GM19025 (cell line): ENCODE measurements around the gene VAMP4.

Source experiments
- ATAC-seq: cut with Tn5 transposase; IDR thresholded peaks from one replicate; pipeline ENCODE4 v1.9.1; 2021; ENCODE audit warnings: mild to moderate bottlenecking, low read depth, moderate library complexity; ENCODE audit not compliant: unreplicated experiment

The VAMP4 gene

GRCh38 chr1:171741872-171742576 is at the start of gene VAMP4:
Gene VAMP4, minus strand, starts transcription at chr1:171742065. Its CDS starts 3,651 bp downstream, at chr1:171738414.
- ATAC-seq = peak; percentile 88

GRCh38 chr1:171790318-171790717 is 48.5 kb upstream of the VAMP4 start:
- ATAC-seq = no peak

GRCh38 chr1:171788696-171789095 is 46.8 kb upstream of the VAMP4 start:
- ATAC-seq = no peak

GRCh38 chr1:171787686-171788480 is 46.0 kb upstream of the VAMP4 start:
- no peak for ATAC-seq

- ATAC-seq = no peak
These were observed 44.7 kb upstream of the VAMP4 start for GRCh38 chr1:171786534-171786933.

- no peak for ATAC-seq
These were observed 43.9 kb upstream of the VAMP4 start for GRCh38 chr1:171785766-171786165.

- ATAC-seq = no peak
These were observed 42.9 kb upstream of the VAMP4 start for GRCh38 chr1:171784784-171785183.

- ATAC-seq = no peak
These were observed 42.1 kb upstream of the VAMP4 start for GRCh38 chr1:171783816-171784530.

- peak; percentile 99 for ATAC-seq
These were observed 39.5 kb upstream of the VAMP4 start, which contains the start of gene METTL13 for GRCh38 chr1:171781176-171781875. Gene METTL13, plus strand, starts transcription at chr1:171781660. Its CDS starts 308 bp downstream, at chr1:171781968.

- ATAC-seq = no peak
These were observed 38.8 kb upstream of the VAMP4 start for GRCh38 chr1:171780583-171781175.

- ATAC-seq = no peak
These were observed 30.4 kb upstream of the VAMP4 start for GRCh38 chr1:171772312-171772711.

- ATAC-seq = no peak
These were observed 27.9 kb upstream of the VAMP4 start for GRCh38 chr1:171769754-171770153.

- ATAC-seq = no peak
These were observed 27.3 kb upstream of the VAMP4 start for GRCh38 chr1:171769171-171769570.

- ATAC-seq = no peak
These were observed 21.9 kb upstream of the VAMP4 start for GRCh38 chr1:171763764-171764163.

- no peak for ATAC-seq
These were observed 20.3 kb upstream of the VAMP4 start for GRCh38 chr1:171762143-171762563.

GRCh38 chr1:171758011-171758410 is 16.1 kb upstream of the VAMP4 start:
- ATAC-seq = no peak

GRCh38 chr1:171756856-171757255 is 15.0 kb upstream of the VAMP4 start:
- ATAC-seq = no peak

- ATAC-seq = no peak
These were observed 13.1 kb upstream of the VAMP4 start for GRCh38 chr1:171754971-171755370.

GRCh38 chr1:171754353-171754705 is 12.5 kb upstream of the VAMP4 start:
- ATAC-seq = no peak

GRCh38 chr1:171753685-171754352 is 12.0 kb upstream of the VAMP4 start:
- ATAC-seq = no peak
